Suprapubic skin (tissue), 4 donors: ENCODE data around the gene ETV6. TPM values are rescaled to one million over a fixed set of nuclear protein-coding genes. Genes with fewer than 3 reads are reported as not detected.

Experiments
- DNase-seq, 2 donors: peaks; one replicate each; pipeline ENCODE4 v3.0.0-alpha.2; 2019; ENCODE audit warnings: low spot score in 2 of 2
- H3K27ac ChIP-seq: fragments of 200-600 bp; sonication (generic); one replicate; pipeline ENCODE4 v1.5.1; 2019
- H3K27me3 ChIP-seq: fragments of 200-600 bp; sonication (generic); one replicate; pipeline ENCODE4 v1.5.1; 2019
- H3K36me3 ChIP-seq: fragments of 200-600 bp; sonication (generic); one replicate; pipeline ENCODE4 v1.5.1; 2019
- H3K4me1 ChIP-seq: fragments of 200-600 bp; sonication (generic); one replicate; pipeline ENCODE4 v1.5.1; 2019
- H3K4me3 ChIP-seq: fragments of 200-600 bp; sonication (generic); one replicate; pipeline ENCODE4 v1.5.1; 2019; ENCODE audit warnings: mild to moderate bottlenecking
- H3K9me3 ChIP-seq: fragments of 200-600 bp; sonication (generic); one replicate; pipeline ENCODE4 v1.5.1; 2019
- CTCF ChIP-seq, 2 donors: fragments of 200-600 bp in 1 of 2; fragments of 450-650 bp in 1 of 2; sonication (generic) in 1 of 2; IDR thresholded peaks; one replicate each; pipeline ENCODE4 v1.5.1; 2016 to 2019; ENCODE audit warnings: antibody characterized with exemption in 2 of 2, mild to moderate bottlenecking in 1 of 2, moderate library complexity in 1 of 2
- EP300 ChIP-seq: sonication (generic); formaldehyde crosslinking; IDR thresholded peaks from one replicate; pipeline ENCODE4 v1.6.1; 2017; ENCODE audit warnings: antibody characterized with exemption
- POLR2A ChIP-seq, 2 donors: fragments of 450-650 bp; IDR thresholded peaks; one replicate each; pipeline ENCODE4 v1.6.1; 2017; ENCODE audit warnings: antibody characterized with exemption in 2 of 2, mild to moderate bottlenecking in 2 of 2, moderate library complexity in 2 of 2
- POLR2AphosphoS5 ChIP-seq, 3 donors: sonication (generic); formaldehyde crosslinking; IDR thresholded peaks; one replicate each; pipeline ENCODE4 v1.6.1; 2017; ENCODE audit warnings: antibody characterized with exemption in 3 of 3
- WGBS: methylation state at CpG from one replicate; pipeline ENCODE4 v1.1.5; 2018; 5-methylcytosine and 5-hydroxymethylcytosine counted together
- total RNA-seq, 4 donors: library from RNA; depleted of rRNA; stranded (reverse); fragments of >200 nt; gene quantifications; one replicate each; pipeline ENCODE4 v1.1.0, GENCODE V29; 2016

ETV6 gene
- total RNA-seq, 4 donors from 2014 or later: 16.9 to 41.4 (median 25.1) TPM

GRCh38 chr12:11655842-11656241 is 6.4 kb downstream of the ETV6 start:
- Histone ChIP-seq H3K4me3 (no peak overlapping the region), H3K27me3 (no peaks in the 10 kb centered on the region), H3K9me3 (no peaks in the 10 kb centered on the region), H3K4me1 (peaks cover 54% of the 10 kb centered on the region), H3K36me3 (no peaks in the 10 kb centered on the region), H3K27ac (no peak overlapping the region)
- WGBS: 85% methylated on average over 5 of the region's 5 CpGs
- TF ChIP-seq CTCF (IDR thresholded peaks at IDR 0.05): no peak
- no peak for TF ChIP-seq EP300
- no peak for TF ChIP-seq POLR2A (IDR thresholded peaks at IDR 0.05)
- no peak for TF ChIP-seq POLR2AphosphoS5 (IDR thresholded peaks at IDR 0.05)
- DNase-seq: no peak

DNA sequence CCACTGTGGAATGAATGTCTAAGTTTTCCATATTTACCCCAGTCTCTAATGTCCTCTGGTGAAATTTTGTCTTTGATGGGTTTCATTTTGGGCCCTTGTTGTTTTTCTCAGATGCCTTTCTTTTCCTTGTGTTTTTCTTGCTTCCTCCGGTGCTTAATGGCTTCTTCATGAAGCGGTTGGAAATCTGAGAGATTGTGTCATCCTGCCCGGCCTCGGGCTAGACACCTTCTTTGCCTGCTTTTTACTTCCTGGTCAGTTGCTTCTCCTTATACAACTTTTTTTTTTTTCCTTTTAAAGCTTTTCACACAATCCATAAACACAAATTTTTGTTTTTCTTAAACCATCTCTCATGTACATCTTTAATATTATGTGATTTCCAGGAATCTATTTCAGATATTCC is 7.1 kb downstream of the ETV6 start:
- no peak for DNase-seq
- TF ChIP-seq POLR2AphosphoS5 (IDR thresholded peaks at IDR 0.05): no peak
- TF ChIP-seq CTCF (IDR thresholded peaks at IDR 0.05): no peak
- TF ChIP-seq EP300: no peak
- TF ChIP-seq POLR2A (IDR thresholded peaks at IDR 0.05): no peak
- Histone ChIP-seq H3K9me3 (no peaks in the 10 kb centered on the region), H3K36me3 (no peaks in the 10 kb centered on the region), H3K4me1 (peaks cover 55% of the 10 kb centered on the region), H3K27ac (no peak overlapping the region), H3K27me3 (no peaks in the 10 kb centered on the region), H3K4me3 (no peak overlapping the region)
- 60% methylated on average over 4 of the region's 4 CpGs for WGBS

- H3K36me3 ChIP-seq: no peaks in the 10 kb centered on the region
- no peaks in the 10 kb centered on the region for H3K27me3 ChIP-seq
- no peaks in the 10 kb centered on the region for H3K9me3 ChIP-seq
- peaks cover 55% of the 10 kb centered on the region for H3K4me1 ChIP-seq
- DNase-seq: no peak
- TF ChIP-seq EP300 (no peak), CTCF (IDR thresholded peaks at IDR 0.05) (no peak), POLR2AphosphoS5 (IDR thresholded peaks at IDR 0.05) (no peak), POLR2A (IDR thresholded peaks at IDR 0.05) (no peak)
- H3K27ac ChIP-seq: no peak overlapping the region
- no peak overlapping the region for H3K4me3 ChIP-seq
- 67% methylated on average over 6 of the region's 6 CpGs for WGBS
Measured at GRCh38 chr12:11657511-11657910, 8.0 kb downstream of the ETV6 start.

- no peak for DNase-seq
- Histone ChIP-seq H3K27me3 (no peaks in the 10 kb centered on the region), H3K36me3 (no peaks in the 10 kb centered on the region), H3K4me1 (peaks cover 47% of the 10 kb centered on the region), H3K27ac (no peak overlapping the region), H3K4me3 (no peak overlapping the region), H3K9me3 (no peaks in the 10 kb centered on the region)
- TF ChIP-seq POLR2AphosphoS5 (IDR thresholded peaks at IDR 0.05): no peak
- no peak for TF ChIP-seq POLR2A (IDR thresholded peaks at IDR 0.05)
- WGBS: 66% methylated on average over 2 of the region's 2 CpGs
Measured at GRCh38 chr12:11658791-11659190, 9.3 kb downstream of the ETV6 start.

DNA sequence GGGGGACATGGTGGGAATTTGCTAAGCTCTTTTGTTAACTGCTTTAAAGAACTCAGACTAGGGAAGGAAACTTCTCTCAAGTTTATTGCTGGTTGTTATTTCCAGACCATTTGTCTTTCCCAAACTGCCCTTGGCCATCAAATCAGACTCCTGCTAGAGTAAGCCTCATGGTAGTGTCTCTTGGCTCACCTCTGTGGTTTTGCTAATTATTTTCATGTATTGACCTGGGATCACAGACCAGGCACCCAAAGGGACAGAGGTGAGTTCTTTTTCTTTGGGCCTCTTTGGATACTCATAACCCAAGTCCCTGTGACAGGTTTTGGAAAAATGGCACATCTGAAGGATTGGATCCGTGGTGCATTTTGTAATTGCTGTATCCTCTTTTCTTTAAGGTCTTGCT is 11.2 kb downstream of the ETV6 start:
- H3K4me1 ChIP-seq: peaks cover 53% of the 10 kb centered on the region
- H3K27ac ChIP-seq: peak overlapping the region; percentile 45
- WGBS: 100% methylated on average over 1 of the region's 1 CpG
- DNase-seq: no peak
- no peak for TF ChIP-seq EP300
- TF ChIP-seq POLR2A (IDR thresholded peaks at IDR 0.05): no peak
- no peak for TF ChIP-seq CTCF (IDR thresholded peaks at IDR 0.05)
- no peak for TF ChIP-seq POLR2AphosphoS5 (IDR thresholded peaks at IDR 0.05)
- no peak overlapping the region for H3K4me3 ChIP-seq
- H3K27me3 ChIP-seq: no peaks in the 10 kb centered on the region
- no peaks in the 10 kb centered on the region for H3K36me3 ChIP-seq
- no peaks in the 10 kb centered on the region for H3K9me3 ChIP-seq

GRCh38 chr12:11661491-11662089 is 12.1 kb downstream of the ETV6 start:
- 58% methylated on average over 8 of the region's 8 CpGs for WGBS
- peaks cover 55% of the 10 kb centered on the region for H3K4me1 ChIP-seq
- no peaks in the 10 kb centered on the region for H3K27me3 ChIP-seq
- H3K36me3 ChIP-seq: no peaks in the 10 kb centered on the region
- TF ChIP-seq EP300 (no peak), POLR2AphosphoS5 (IDR thresholded peaks at IDR 0.05) (no peak), CTCF (IDR thresholded peaks at IDR 0.05) (no peak), POLR2A (IDR thresholded peaks at IDR 0.05) (no peak)
- H3K27ac ChIP-seq: peak overlapping the region; percentile 63
- H3K4me3 ChIP-seq: no peak overlapping the region
- DNase-seq: no peak
- H3K9me3 ChIP-seq: no peaks in the 10 kb centered on the region
